Testis (tissue), 3 donors: ENCODE results near the gene TGM2. TPM values are rescaled to one million over a fixed set of nuclear protein-coding genes. Genes with fewer than 3 reads are reported as not detected.

ENCODE experiments used
- DNase-seq: peaks from one replicate; pipeline ENCODE4 v3.0.0-alpha.2; 2019
- H3K27ac ChIP-seq, 2 donors: fragments of 200-600 bp; sonication (generic); one replicate each; pipeline ENCODE4 v1.5.1; 2019
- H3K27me3 ChIP-seq: fragments of 200-600 bp; sonication (generic); one replicate; pipeline ENCODE4 v1.5.1; 2019
- H3K36me3 ChIP-seq: fragments of 200-600 bp; sonication (generic); one replicate; pipeline ENCODE4 v1.5.1; 2017; ENCODE audit warnings: low read depth; ENCODE audit errors: missing control alignments
- H3K4me1 ChIP-seq: fragments of 200-600 bp; sonication (generic); one replicate; pipeline ENCODE4 v1.5.1; 2019
- H3K4me3 ChIP-seq, 2 donors: fragments of 200-600 bp; sonication (generic); one replicate each; pipeline ENCODE4 v1.5.1; 2017 to 2019
- H3K9me3 ChIP-seq: fragments of 200-600 bp; sonication (generic); one replicate; pipeline ENCODE4 v1.5.1; 2017
- POLR2A ChIP-seq: fragments of 450-650 bp; IDR thresholded peaks from one replicate; pipeline ENCODE4 v1.6.1; 2017; ENCODE audit warnings: antibody characterized with exemption, mild to moderate bottlenecking, moderate library complexity
- WGBS, 2 donors: methylation state at CpG; one replicate each; pipeline ENCODE4 v1.1.5; 2018; 5-methylcytosine and 5-hydroxymethylcytosine counted together
- intact Hi-C: fragments of 100-400 bp; cut with DNase I; formaldehyde crosslinking; loops from one replicate; pipeline ENCODE4 v1.15.1; 2023; ENCODE audit warnings: low total_unique reads
- polyA plus RNA-seq: library from polyadenylated mRNA; stranded (reverse); fragments of 350-450 nt; fragmentation: Illumina TruSeq; extraction: RNeasy Lipid Tissue Mini Kit (QIAGEN cat#74804); gene quantifications from one replicate; pipeline ENCODE4 v1.2.3, GENCODE V29; 2014; ENCODE audit warnings: low read depth, low replicate concordance; ENCODE audit not compliant: insufficient read depth
- total RNA-seq, 2 donors: library from RNA; depleted of rRNA; stranded (reverse); fragments of >200 nt; gene quantifications; one replicate each; pipeline ENCODE4 v1.2.3, GENCODE V29; 2016
- TF ChIP-seq, protein P1 (sequence below), 3 experiments: fragments of 450-650 bp in 2 of 3; fragments of 200-600 bp in 1 of 3; sonication (generic) in 1 of 3; IDR thresholded peaks; one replicate each; pipeline ENCODE4 v1.5.1; 2016 to 2019; ENCODE audit warnings: antibody characterized with exemption in 3 of 3, mild to moderate bottlenecking in 2 of 3, moderate library complexity in 1 of 3

TGM2 gene
- total and polyA plus RNA-seq, 3 donors from 2014 or later = 3.2 to 49.0 (median 8.5) TPM

DNA sequence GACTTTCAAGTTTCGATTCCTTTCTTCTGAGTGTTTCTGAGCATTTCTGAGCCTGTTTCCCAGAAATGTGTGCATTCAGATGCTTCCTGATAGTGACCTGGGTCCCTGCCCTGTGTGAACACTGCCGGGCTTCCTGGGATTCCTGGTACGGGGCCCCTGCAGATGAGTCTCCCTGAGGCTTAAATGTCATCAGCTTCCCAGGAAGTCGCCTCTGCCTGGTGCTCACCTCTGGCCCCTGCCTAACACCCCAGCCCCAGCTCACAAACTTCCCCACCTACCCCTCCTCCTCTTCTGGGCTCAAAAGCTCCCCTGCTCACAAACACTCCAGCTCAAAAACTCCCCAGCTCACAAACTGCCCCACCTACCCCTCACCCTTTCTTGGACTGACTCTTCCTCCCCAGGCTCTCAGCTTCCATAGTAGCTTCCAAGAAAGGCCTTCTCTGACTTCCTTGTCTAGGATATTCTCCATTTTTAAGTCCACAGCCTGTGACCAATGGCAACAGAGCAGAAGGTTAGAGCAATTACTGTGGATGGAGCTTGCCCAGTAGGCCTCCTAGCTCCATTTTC is 42.0 kb downstream of the TGM2 start:
- 41 to 48% methylated on average over 4 of the region's 4 CpGs for WGBS, 2 donors
- H3K9me3 ChIP-seq = no peaks in the 10 kb centered on the region

DNA sequence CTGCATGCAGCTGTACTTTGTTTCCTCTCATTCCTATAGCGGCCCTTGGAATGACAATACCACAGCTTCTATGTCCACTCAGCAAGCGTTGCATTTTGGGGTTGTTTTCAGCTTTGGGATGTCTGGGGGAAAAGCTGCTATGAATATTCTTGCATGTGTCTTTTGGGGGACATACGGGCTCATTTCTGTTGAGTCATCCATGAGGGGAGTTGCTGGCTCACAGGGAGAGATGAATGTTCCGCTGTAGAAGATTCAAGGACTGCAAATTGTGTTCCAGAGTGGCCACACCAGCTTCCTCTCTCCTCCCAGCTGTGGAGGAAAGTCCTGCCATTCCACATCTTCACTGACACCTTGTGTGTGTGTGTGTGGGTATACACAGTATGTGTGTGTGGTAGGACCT is 43.3 kb downstream of the TGM2 start:
- H3K4me3 ChIP-seq = no peak overlapping the region
- no peaks in the 10 kb centered on the region for H3K9me3 ChIP-seq
- peaks cover 19% of the 10 kb centered on the region for H3K4me1 ChIP-seq
- H3K27me3 ChIP-seq = no peaks in the 10 kb centered on the region
- H3K27ac ChIP-seq = no peak overlapping the region
- 73 to 82% methylated on average over 4 of the region's 4 CpGs for WGBS, 2 donors
- intact Hi-C loops = no loop called here
- H3K36me3 ChIP-seq = no peaks in the 10 kb centered on the region
- no peak for DNase-seq
- TF ChIP-seq, protein P1, sequence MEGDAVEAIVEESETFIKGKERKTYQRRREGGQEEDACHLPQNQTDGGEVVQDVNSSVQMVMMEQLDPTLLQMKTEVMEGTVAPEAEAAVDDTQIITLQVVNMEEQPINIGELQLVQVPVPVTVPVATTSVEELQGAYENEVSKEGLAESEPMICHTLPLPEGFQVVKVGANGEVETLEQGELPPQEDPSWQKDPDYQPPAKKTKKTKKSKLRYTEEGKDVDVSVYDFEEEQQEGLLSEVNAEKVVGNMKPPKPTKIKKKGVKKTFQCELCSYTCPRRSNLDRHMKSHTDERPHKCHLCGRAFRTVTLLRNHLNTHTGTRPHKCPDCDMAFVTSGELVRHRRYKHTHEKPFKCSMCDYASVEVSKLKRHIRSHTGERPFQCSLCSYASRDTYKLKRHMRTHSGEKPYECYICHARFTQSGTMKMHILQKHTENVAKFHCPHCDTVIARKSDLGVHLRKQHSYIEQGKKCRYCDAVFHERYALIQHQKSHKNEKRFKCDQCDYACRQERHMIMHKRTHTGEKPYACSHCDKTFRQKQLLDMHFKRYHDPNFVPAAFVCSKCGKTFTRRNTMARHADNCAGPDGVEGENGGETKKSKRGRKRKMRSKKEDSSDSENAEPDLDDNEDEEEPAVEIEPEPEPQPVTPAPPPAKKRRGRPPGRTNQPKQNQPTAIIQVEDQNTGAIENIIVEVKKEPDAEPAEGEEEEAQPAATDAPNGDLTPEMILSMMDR (IDR thresholded peaks at IDR 0.05) = no peak
- TF ChIP-seq POLR2A = no peak

More for the DNA sequence above, 42.0 kb downstream of the TGM2 start:
- no peaks in the 10 kb centered on the region for H3K36me3 ChIP-seq
- H3K4me3 ChIP-seq = no peak overlapping the region
- intact Hi-C loops = no loop called here
- peaks cover 21% of the 10 kb centered on the region for H3K4me1 ChIP-seq
- no peaks in the 10 kb centered on the region for H3K27me3 ChIP-seq
- H3K27ac ChIP-seq = no peak overlapping the region
- TF ChIP-seq, protein P1 (IDR thresholded peaks at IDR 0.05) = no peak
- DNase-seq = peak; percentile 14

DNA sequence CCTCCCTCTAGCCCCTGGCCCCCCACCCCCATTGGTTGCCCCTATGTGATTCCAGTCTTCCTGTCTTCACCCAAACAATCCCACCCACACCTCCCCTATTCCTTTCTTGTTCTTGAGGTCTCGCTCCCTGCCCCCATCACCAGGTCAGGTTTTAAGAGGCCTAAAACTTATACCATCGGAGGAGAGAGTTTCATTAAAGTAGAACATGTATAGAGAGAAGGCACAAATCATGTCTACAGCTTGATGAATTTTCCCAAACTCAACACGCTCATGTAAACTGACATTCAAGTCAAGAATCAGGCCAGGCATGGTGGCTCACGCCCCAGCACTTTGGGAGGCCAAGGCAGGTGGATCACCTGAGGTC is 44.5 kb downstream of the TGM2 start:
- no peaks in the 10 kb centered on the region for H3K9me3 ChIP-seq
- no peak overlapping the region for H3K4me3 ChIP-seq
- no peaks in the 10 kb centered on the region for H3K36me3 ChIP-seq
- intact Hi-C loops = no loop called here
- no peaks in the 10 kb centered on the region for H3K27me3 ChIP-seq
- peaks cover 13% of the 10 kb centered on the region for H3K4me1 ChIP-seq
- TF ChIP-seq, protein P1 (IDR thresholded peaks at IDR 0.05) = no peak
- no peak for TF ChIP-seq POLR2A
- H3K27ac ChIP-seq = no peak overlapping the region
- no peak for DNase-seq
- 92 to 96% methylated on average over 4 of the region's 4 CpGs for WGBS, 2 donors

DNA sequence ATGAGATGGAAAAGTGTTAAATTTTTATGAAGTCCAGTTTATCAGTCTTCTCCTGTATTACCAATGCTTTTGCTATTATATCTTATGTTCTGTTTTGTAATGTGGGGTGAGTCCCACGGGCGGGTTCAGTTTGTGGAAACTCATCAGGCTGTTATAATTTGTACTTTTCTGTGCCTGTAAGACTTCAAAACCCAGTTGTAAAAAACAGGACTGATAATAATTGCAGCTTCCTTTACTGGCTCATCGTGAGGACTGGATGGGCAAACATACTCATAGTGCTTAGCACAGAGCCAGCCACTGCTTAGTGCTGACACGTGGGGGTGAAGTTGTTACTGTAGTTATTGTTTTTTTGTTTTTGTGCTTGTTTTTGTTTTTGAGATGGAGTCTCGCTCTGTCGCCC is 45.6 kb downstream of the TGM2 start:
- DNase-seq = peak; percentile 11
- WGBS, 2 donors = 67 to 72% methylated on average over 6 of the region's 6 CpGs
- Histone ChIP-seq H3K9me3 (no peaks in the 10 kb centered on the region), H3K4me1 (peaks cover 8% of the 10 kb centered on the region), H3K36me3 (no peaks in the 10 kb centered on the region), H3K4me3 (no peak overlapping the region), H3K27me3 (no peaks in the 10 kb centered on the region), H3K27ac (no peak overlapping the region)
- TF ChIP-seq, protein P1 (IDR thresholded peaks at IDR 0.05) = no peak
- no peak for TF ChIP-seq POLR2A
- intact Hi-C loops = no loop called here

DNA sequence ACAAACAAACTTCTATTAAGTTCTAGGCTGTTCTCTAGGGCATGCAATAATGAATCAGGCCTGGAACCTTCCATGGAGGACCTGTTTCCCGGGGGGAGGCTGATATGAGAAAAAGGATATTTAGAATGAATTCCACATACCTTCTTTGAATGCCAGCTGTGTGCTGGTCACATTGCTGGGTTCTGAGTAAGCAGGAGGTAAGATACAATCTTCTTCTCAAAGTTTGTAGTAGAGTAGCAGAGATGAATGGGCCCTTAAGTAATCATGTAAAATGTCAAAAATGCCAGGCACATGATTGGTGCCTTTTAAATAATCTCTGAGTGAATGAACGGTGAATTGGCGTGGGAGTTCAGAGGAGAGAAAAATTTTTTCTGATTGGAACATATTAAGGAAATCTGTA is 47.4 kb downstream of the TGM2 start:
- Histone ChIP-seq H3K9me3 (no peaks in the 10 kb centered on the region), H3K4me1 (peaks cover under 1% of the 10 kb centered on the region), H3K27ac (no peak overlapping the region), H3K36me3 (no peaks in the 10 kb centered on the region), H3K4me3 (no peak overlapping the region), H3K27me3 (no peaks in the 10 kb centered on the region)
- 75 to 81% methylated on average over 3 of the region's 3 CpGs for WGBS, 2 donors
- DNase-seq = no peak
- intact Hi-C loops = no loop called here
- TF ChIP-seq, protein P1 (IDR thresholded peaks at IDR 0.05) = no peak
- no peak for TF ChIP-seq POLR2A
